B cell (primary cell): ENCODE data around the gene HOXB8. TPM values are rescaled to one million over a fixed set of nuclear protein-coding genes. Genes with fewer than 3 reads are reported as not detected.

Experiments used
- ATAC-seq: fragments of 200-7000 bp; cut with Tn5 transposase; one replicate; pipeline ENCODE4 v1.10.0; 2021; ENCODE audit warnings: low read depth, mild to moderate bottlenecking, moderate number of reproducible peaks, moderate library complexity
- CTCF ChIA-PET: fragments of 350-600 bp; sonication (Branson Sonifier 250); formaldehyde crosslinking; loops from one replicate; lab custom pipeline; 2021; ENCODE audit warnings: antibody characterized with exemption, inconsistent platforms; lab: Charles Lee
- POLR2A ChIA-PET: fragments of 350-600 bp; sonication (Branson Sonifier 250); formaldehyde crosslinking; loops from one replicate; lab custom pipeline; 2021; ENCODE audit warnings: antibody characterized with exemption; lab: Charles Lee
- DNase-seq: peaks from one replicate; pipeline ENCODE4 v3.0.0; 2013
- H2AFZ ChIP-seq: 2 replicates; pipeline ENCODE4 v1.6.1; 2012; ENCODE audit warnings: mild to moderate bottlenecking, low read depth, low read length; ENCODE audit not compliant: insufficient read depth, poor library complexity, severe bottlenecking
- H3K27ac ChIP-seq, 2 donors: 1 replicate in 1 of 2; 2 replicates in 1 of 2; pipeline ENCODE4 v1.5.1; 2012 to 2013; ENCODE audit warnings: low read length in 2 of 2, mild to moderate bottlenecking in 2 of 2, moderate library complexity in 1 of 2
- H3K27me3 ChIP-seq, 4 experiments: fragments of 200-600 bp in 1 of 4; sonication (generic) in 1 of 4; replicated peaks in 1 of 4; 1 replicate in 2 of 4; 2 replicates in 2 of 4; pipeline versions ENCODE4 v1.6.1 to v1.7.0; 2013 to 2016; ENCODE audit warnings: low read length in 3 of 4, mild to moderate bottlenecking in 2 of 4, mixed read lengths in 1 of 4, moderate library complexity in 1 of 4; ENCODE audit not compliant: insufficient read depth in 4 of 4, control insufficient read depth in 3 of 4; ENCODE audit errors: control extremely low read depth in 1 of 4
- H3K36me3 ChIP-seq, 2 experiments: replicated peaks in 1 of 2; 1 replicate in 1 of 2; 2 replicates in 1 of 2; pipeline versions ENCODE4 v1.6.1 to v1.7.1; 2013; ENCODE audit warnings: low read length in 1 of 2; ENCODE audit not compliant: insufficient read depth in 2 of 2, control insufficient read depth in 1 of 2; ENCODE audit errors: control extremely low read depth in 1 of 2, extremely low read depth in 1 of 2
- H3K4me1 ChIP-seq, 2 donors: fragments of 200-600 bp in 1 of 2; sonication (generic) in 1 of 2; 1 replicate in 1 of 2; 2 replicates in 1 of 2; pipeline versions ENCODE4 v1.5.1 to v1.6.1; 2013 to 2017; ENCODE audit warnings: low read length in 2 of 2; ENCODE audit not compliant: control insufficient read depth in 2 of 2, insufficient read depth in 2 of 2
- H3K4me2 ChIP-seq: replicated peaks from 2 replicates; pipeline ENCODE3; 2012; ENCODE audit warnings: mild to moderate bottlenecking, low read depth, low read length; ENCODE audit not compliant: poor library complexity, severe bottlenecking
- H3K4me3 ChIP-seq, 5 experiments: fragments of 200-600 bp in 1 of 5; sonication (generic) in 1 of 5; 1 replicate in 3 of 5; 2 replicates in 2 of 5; pipeline versions ENCODE4 v1.5.1 to v1.7.0; 2011 to 2016; ENCODE audit warnings: low read length in 4 of 5, mild to moderate bottlenecking in 4 of 5, low read depth in 2 of 5, control low read depth in 1 of 5, moderate library complexity in 1 of 5; ENCODE audit not compliant: insufficient read depth in 1 of 5; ENCODE audit errors: control extremely low read depth in 1 of 5, extremely low read depth in 1 of 5
- H3K79me2 ChIP-seq: fragments of 200-600 bp; sonication (generic); one replicate; pipeline ENCODE4 v1.6.0; 2016; ENCODE audit warnings: low read length; ENCODE audit not compliant: control insufficient read depth, insufficient read depth
- H3K9ac ChIP-seq: fragments of 200-600 bp; sonication (generic); 2 replicates; pipeline ENCODE4 v1.6.1; 2017; ENCODE audit warnings: mild to moderate bottlenecking, low read length, moderate library complexity
- H3K9me3 ChIP-seq, 3 donors: one replicate each; pipeline versions ENCODE4 v1.6.1 to v1.7.1; 2013; ENCODE audit warnings: low read length in 2 of 3; ENCODE audit not compliant: control insufficient read depth in 2 of 3, insufficient read depth in 1 of 3; ENCODE audit errors: control extremely low read depth in 1 of 3
- H4K20me1 ChIP-seq: 2 replicates; pipeline ENCODE4 v1.6.0; 2012; ENCODE audit warnings: mild to moderate bottlenecking, low read length; ENCODE audit not compliant: insufficient read depth, control insufficient read depth, poor library complexity, severe bottlenecking
- H3K27ac Mint-ChIP-seq: one replicate; pipeline ENCODE4 v1.8.0; 2021; ENCODE audit warnings: mixed read lengths
- H3K27me3 Mint-ChIP-seq: one replicate; pipeline ENCODE4 v1.8.0; 2021; ENCODE audit warnings: mixed read lengths
- H3K4me1 Mint-ChIP-seq: one replicate; pipeline ENCODE4 v1.8.0; 2021; ENCODE audit warnings: mixed read lengths
- H3K4me3 Mint-ChIP-seq: one replicate; pipeline ENCODE4 v1.8.0; 2021; ENCODE audit warnings: mixed read lengths
- H3K9me3 Mint-ChIP-seq: one replicate; pipeline ENCODE4 v1.8.0; 2022; ENCODE audit warnings: mixed read lengths; ENCODE audit not compliant: insufficient read depth
- EZH2 ChIP-seq: IDR thresholded peaks from 2 replicates; pipeline ENCODE4 v1.6.1; 2012; ENCODE audit warnings: borderline replicate concordance, low read depth, mild to moderate bottlenecking, moderate library complexity, low read length; ENCODE audit not compliant: insufficient read depth, poor library complexity, severe bottlenecking
- WGBS: methylation state at CpG from one replicate; pipeline ENCODE4 v1.1.5; 2013; ENCODE audit warnings: missing lambda C conversion rate; ENCODE audit not compliant: insufficient coverage; 5-methylcytosine and 5-hydroxymethylcytosine counted together
- intact Hi-C: fragments of 100-400 bp; cut with micrococcal nuclease; formaldehyde crosslinking; loops from one replicate; pipeline ENCODE4 v1.10.0; 2022
- polyA plus RNA-seq: library from polyadenylated mRNA; depleted of rRNA; stranded (reverse); fragments of >200 nt; gene quantifications from 2 replicates; pipeline ENCODE4 v1.2.3, GENCODE V29; 2012
- total RNA-seq, 2 donors: library from RNA; stranded (reverse); fragments of 120-200 nt in 1 of 2; gene quantifications; 1 replicate in 1 of 2; 2 replicates in 1 of 2; pipeline versions ENCODE4 v1.2.3 to v1.2.4, GENCODE V29; 2013 to 2022
- TF ChIP-seq, protein P1 (sequence below): fragments of 200-600 bp; IDR thresholded peaks from one replicate; pipeline ENCODE4 v1.8.0; 2022; ENCODE audit warnings: antibody characterized with exemption, mild to moderate bottlenecking

Gene HOXB8
- total and polyA plus RNA-seq, 2 donors (not counting 1 experiment from before 2014, with no cell fraction given) = not detected

DNA sequence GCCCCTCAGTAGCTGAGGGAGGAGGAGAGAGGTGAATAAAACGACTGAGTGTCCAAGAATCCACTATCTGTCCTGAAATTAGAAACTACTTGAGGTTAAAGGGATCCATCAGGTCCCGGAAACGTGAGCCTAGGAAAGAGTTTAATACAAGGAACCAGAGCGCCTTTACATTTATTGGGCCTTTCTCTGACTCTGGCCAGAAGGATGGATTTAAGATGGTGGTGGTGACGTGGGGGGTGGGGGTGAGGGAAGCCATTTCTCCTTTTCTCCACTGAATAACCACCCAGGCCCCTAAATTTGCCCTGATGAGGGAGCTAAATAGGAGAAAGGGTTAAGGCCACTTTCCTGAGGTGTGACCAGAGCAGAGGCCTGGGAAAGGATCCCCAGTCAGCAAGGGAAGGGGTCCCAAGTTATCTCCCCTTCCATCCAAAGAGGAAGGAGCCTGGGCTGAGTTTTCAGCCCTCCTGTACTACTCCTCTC, 12.1 kb upstream of the HOXB8 start:
- H3K27ac ChIP-seq = no peak overlapping the region
- Mint-ChIP-seq H3K9me3 (no peaks in the 10 kb centered on the region), H3K4me1 (peaks cover 21% of the 10 kb centered on the region), H3K4me3 (peak overlapping the region; percentile 80), H3K27me3 (peaks cover 78% of the 10 kb centered on the region), H3K27ac (no peak overlapping the region)
- no peak overlapping the region for H3K9ac ChIP-seq
- no peaks in the 10 kb centered on the region for H4K20me1 ChIP-seq
- CTCF ChIA-PET = interaction anchor here (0.7 to 1.4 kb wide), 3 partner anchors 9 to 449 kb away, joined by 3 to 6 read pairs (median 5); no protein-coding TSS in a partner anchor
- peaks cover 0 to 9% (median 0%) of the 10 kb centered on the region in 3 donors for H3K9me3 ChIP-seq
- TF ChIP-seq, protein P1, sequence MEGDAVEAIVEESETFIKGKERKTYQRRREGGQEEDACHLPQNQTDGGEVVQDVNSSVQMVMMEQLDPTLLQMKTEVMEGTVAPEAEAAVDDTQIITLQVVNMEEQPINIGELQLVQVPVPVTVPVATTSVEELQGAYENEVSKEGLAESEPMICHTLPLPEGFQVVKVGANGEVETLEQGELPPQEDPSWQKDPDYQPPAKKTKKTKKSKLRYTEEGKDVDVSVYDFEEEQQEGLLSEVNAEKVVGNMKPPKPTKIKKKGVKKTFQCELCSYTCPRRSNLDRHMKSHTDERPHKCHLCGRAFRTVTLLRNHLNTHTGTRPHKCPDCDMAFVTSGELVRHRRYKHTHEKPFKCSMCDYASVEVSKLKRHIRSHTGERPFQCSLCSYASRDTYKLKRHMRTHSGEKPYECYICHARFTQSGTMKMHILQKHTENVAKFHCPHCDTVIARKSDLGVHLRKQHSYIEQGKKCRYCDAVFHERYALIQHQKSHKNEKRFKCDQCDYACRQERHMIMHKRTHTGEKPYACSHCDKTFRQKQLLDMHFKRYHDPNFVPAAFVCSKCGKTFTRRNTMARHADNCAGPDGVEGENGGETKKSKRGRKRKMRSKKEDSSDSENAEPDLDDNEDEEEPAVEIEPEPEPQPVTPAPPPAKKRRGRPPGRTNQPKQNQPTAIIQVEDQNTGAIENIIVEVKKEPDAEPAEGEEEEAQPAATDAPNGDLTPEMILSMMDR = no peak
- no peak for TF ChIP-seq EZH2
- H3K79me2 ChIP-seq = no peaks in the 10 kb centered on the region
- ATAC-seq (no peak), DNase-seq (no peak)
- no peaks in the 10 kb centered on the region for H3K36me3 ChIP-seq
- H2AFZ ChIP-seq = no peak overlapping the region
- peaks cover 0 to 96% (median 68%) of the 10 kb centered on the region in 4 experiments for H3K27me3 ChIP-seq
- WGBS = no CpG with 5 or more reads among the region's 5 CpGs
- H3K4me3 ChIP-seq = no peak overlapping the region
- intact Hi-C loops = no loop called here
- H3K4me2 ChIP-seq = peak overlapping the region; percentile 97
- H3K4me1 ChIP-seq = peaks cover 26 to 30% of the 10 kb centered on the region in 2 donors
- POLR2A ChIA-PET = no interaction called here

DNA sequence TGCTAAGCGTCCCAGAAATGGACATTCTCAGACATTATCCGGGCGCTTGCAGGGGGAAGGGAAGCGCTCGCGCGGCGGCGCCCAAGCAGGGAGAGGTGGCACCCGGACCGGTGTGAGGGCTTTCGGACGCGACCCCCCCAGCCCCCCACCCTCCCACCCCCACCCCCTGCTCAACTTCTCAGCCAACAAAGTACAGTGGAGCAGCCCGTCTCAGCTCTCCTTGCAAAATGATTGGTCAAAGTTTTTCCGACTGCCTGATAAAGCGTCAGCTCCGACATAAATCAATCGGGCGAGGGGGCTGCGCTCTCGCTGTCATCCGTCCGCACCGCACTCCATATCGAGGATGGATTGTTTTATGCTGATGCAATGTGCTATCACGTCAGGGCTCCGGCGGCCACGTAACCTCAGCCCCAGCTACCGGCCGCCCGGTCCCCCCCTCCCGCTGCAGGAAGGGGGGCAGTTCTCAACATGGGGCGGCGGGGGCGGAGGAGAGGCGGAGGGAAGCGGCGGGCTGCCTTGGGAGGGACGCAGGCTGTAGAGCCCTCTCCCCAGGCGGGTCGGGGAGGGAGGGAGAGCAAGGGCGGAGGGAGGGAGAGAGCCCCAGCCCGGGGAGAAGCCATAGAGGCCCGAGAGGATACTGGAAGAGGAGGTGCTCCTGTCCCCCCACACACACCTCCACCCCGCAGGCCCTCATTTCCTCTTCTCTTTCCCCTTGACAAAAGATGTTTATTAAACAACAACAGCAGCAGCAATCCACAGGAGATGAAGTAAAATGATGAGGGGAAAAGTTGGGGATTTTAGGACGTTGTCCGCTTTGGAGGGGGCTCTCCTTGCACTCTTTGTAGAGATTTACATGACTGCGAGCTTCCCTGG, 11.4 kb upstream of the HOXB8 start, which contains the start of gene HOXB9:
TSS of gene HOXB9 (minus strand) at position 114 of the 873 bp plus-strand sequence. CDS start at position 25, 89 bp downstream.
- intact Hi-C loops = no loop called here
- peak; percentile 52 for DNase-seq
- Histone ChIP-seq H4K20me1 (no peaks in the 10 kb centered on the region), H3K27ac (no peak within 1 kb of the TSS), H3K36me3 (no peaks in the 10 kb centered on the region), H3K27me3 (peaks cover 0 to 96% (median 71%) of the 10 kb centered on the region in 4 experiments), H2AFZ (peak within 1 kb of the TSS; percentile 76), H3K9ac (peak within 1 kb of the TSS; percentile 63), H3K79me2 (no peaks in the 10 kb centered on the region), H3K9me3 (peaks cover 0 to 9% (median 0%) of the 10 kb centered on the region in 3 donors), H3K4me3 (peak within 1 kb of the TSS in 4 of 5 experiments; percentile 17 to 66 (median 44)), H3K4me1 (peaks cover 26 to 30% of the 10 kb centered on the region in 2 donors), H3K4me2 (peak within 1 kb of the TSS; percentile 97)
- no peaks in the 10 kb centered on the region for H3K9me3 Mint-ChIP-seq
- peak within 1 kb of the TSS; percentile 80 for H3K4me3 Mint-ChIP-seq
- H3K27ac Mint-ChIP-seq = no peak within 1 kb of the TSS
- ChIA-PET CTCF (interaction anchor here (0.7 to 1.9 kb wide), 8 partner anchors 8 to 448 kb away, joined by 3 to 9 read pairs (median 3); no protein-coding TSS in a partner anchor), POLR2A (interaction anchor here (0.6 kb wide), 4 partner anchors 26 to 331 kb away, joined by 3 to 5 read pairs (median 4); no protein-coding TSS in a partner anchor)
- peak; percentile 78 for TF ChIP-seq EZH2
- TF ChIP-seq, protein P1 = no peak
- H3K4me1 Mint-ChIP-seq = peaks cover 21% of the 10 kb centered on the region
- H3K27me3 Mint-ChIP-seq = peaks cover 78% of the 10 kb centered on the region
- 7% methylated on average over 23 of the region's 50 CpGs for WGBS
- peak; percentile 23 for ATAC-seq
